ENCODE results near the gene ZNF680. TPM values are rescaled to one million over a fixed set of nuclear protein-coding genes. Genes with fewer than 3 reads are reported as not detected.
A peak's percentile ranks its signal among the peaks of the same experiment; 100 is the strongest.

The ZNF680 gene
- total and polyA plus RNA-seq, 2 experiments from 2014 or later = 12.2 to 13.0 TPM

- no peaks in the 10 kb centered on the region for H3K27me3 ChIP-seq
- peak overlapping the region; percentile 92 for H3K4me3 ChIP-seq
- H3K27ac ChIP-seq = peak overlapping the region; percentile 88
- no peak for TF ChIP-seq CTCF (IDR thresholded peaks at IDR 0.05; ENCODE audit: low read depth, low read length)
- H3K36me3 ChIP-seq = no peaks in the 10 kb centered on the region
- no peaks in the 10 kb centered on the region for H3K4me1 ChIP-seq (ENCODE audit: low read depth)
- DNase-seq (ENCODE audit: low read depth in 1 of 2, low spot score in 1 of 2) = no peak
- no peaks in the 10 kb centered on the region for H3K9me3 ChIP-seq (ENCODE audit: low read depth)
Measured at GRCh38 chr7:64562256-64562625, 630 bp downstream of the ZNF680 start.

- no peaks in the 10 kb centered on the region for H3K9me3 ChIP-seq (ENCODE audit: low read depth)
- H3K36me3 ChIP-seq = no peaks in the 10 kb centered on the region
- H3K27me3 ChIP-seq = no peaks in the 10 kb centered on the region
- no peak for TF ChIP-seq CTCF (IDR thresholded peaks at IDR 0.05; ENCODE audit: low read depth, low read length)
- no peaks in the 10 kb centered on the region for H3K4me1 ChIP-seq (ENCODE audit: low read depth)
- no peak overlapping the region for H3K4me3 ChIP-seq
- H3K27ac ChIP-seq = no peak overlapping the region
- DNase-seq (ENCODE audit: low read depth in 1 of 2, low spot score in 1 of 2) = peak in 1 of 2 donors; percentile 65
Measured at GRCh38 chr7:64559206-64559605, 3.7 kb downstream of the ZNF680 start.

- Histone ChIP-seq H3K27me3 (no peaks in the 10 kb centered on the region), H3K36me3 (no peaks in the 10 kb centered on the region), H3K27ac (no peak overlapping the region), H3K4me1 (ENCODE audit: low read depth) (no peaks in the 10 kb centered on the region), H3K4me3 (no peak overlapping the region), H3K9me3 (ENCODE audit: low read depth) (no peaks in the 10 kb centered on the region)
- DNase-seq (ENCODE audit: low read depth in 1 of 2, low spot score in 1 of 2) = peak in 1 of 2 donors; percentile 57
- TF ChIP-seq CTCF (IDR thresholded peaks at IDR 0.05; ENCODE audit: low read depth, low read length) = no peak
Measured at GRCh38 chr7:64558781-64559180, 4.1 kb downstream of the ZNF680 start.

GRCh38 chr7:64558323-64558705 is 4.6 kb downstream of the ZNF680 start:
- H3K9me3 ChIP-seq (ENCODE audit: low read depth) = no peaks in the 10 kb centered on the region
- no peaks in the 10 kb centered on the region for H3K36me3 ChIP-seq
- H3K4me3 ChIP-seq = no peak overlapping the region
- no peak for TF ChIP-seq CTCF (IDR thresholded peaks at IDR 0.05; ENCODE audit: low read depth, low read length)
- H3K27ac ChIP-seq = peak overlapping the region; percentile 28
- peak in 1 of 2 donors; percentile 22 for DNase-seq (ENCODE audit: low read depth in 1 of 2, low spot score in 1 of 2)
- H3K27me3 ChIP-seq = no peaks in the 10 kb centered on the region
- no peaks in the 10 kb centered on the region for H3K4me1 ChIP-seq (ENCODE audit: low read depth)

GRCh38 chr7:64557601-64558322 is 5.1 kb downstream of the ZNF680 start:
- Histone ChIP-seq H3K36me3 (no peaks in the 10 kb centered on the region), H3K27me3 (no peaks in the 10 kb centered on the region), H3K4me1 (ENCODE audit: low read depth) (no peaks in the 10 kb centered on the region), H3K27ac (peak overlapping the region; percentile 28), H3K9me3 (ENCODE audit: low read depth) (no peaks in the 10 kb centered on the region), H3K4me3 (no peak overlapping the region)
- TF ChIP-seq CTCF (IDR thresholded peaks at IDR 0.05; ENCODE audit: low read depth, low read length) = no peak
- DNase-seq (ENCODE audit: low read depth in 1 of 2, low spot score in 1 of 2) = no peak

All from cardiac muscle cell (in vitro differentiated cells and primary cell).